ENCODE data around the gene SPAG17.

The SPAG17 gene

GRCh38 chr1:118185084-118185832 is at the start of gene SPAG17:
TSS of gene SPAG17 (minus strand) at chr1:118185228. CDS start at chr1:118185157, 71 bp downstream.
- peak; percentile 55 to 56 for DNase-seq (ENCODE audit: low read depth in 2 of 2)

GRCh38 chr1:118225471-118225870 is 40.4 kb upstream of the SPAG17 start:
- no peak for DNase-seq (ENCODE audit: low read depth in 2 of 2)

DNA sequence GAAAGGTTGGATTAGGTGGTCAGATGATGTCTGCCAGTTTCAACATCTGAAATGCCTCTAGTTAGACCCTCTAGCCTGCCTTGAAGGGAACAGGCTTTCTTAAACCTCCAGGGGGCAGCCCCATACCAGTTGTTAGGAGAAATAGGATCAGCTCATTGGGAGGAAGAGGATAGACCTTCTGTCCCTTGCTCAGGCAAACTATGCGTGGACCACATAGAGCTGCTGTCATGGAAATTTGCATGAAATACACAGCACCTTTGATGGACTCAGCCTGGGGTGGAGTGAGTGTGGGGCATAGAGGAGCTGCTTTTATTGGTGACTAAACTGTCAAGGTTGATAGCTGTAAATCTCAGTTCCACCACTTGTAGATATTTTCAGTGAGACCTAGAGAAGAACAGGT is 38.4 kb upstream of the SPAG17 start:
- DNase-seq (ENCODE audit: low read depth in 2 of 2): peak in 1 of 2 experiments; percentile 33

DNA sequence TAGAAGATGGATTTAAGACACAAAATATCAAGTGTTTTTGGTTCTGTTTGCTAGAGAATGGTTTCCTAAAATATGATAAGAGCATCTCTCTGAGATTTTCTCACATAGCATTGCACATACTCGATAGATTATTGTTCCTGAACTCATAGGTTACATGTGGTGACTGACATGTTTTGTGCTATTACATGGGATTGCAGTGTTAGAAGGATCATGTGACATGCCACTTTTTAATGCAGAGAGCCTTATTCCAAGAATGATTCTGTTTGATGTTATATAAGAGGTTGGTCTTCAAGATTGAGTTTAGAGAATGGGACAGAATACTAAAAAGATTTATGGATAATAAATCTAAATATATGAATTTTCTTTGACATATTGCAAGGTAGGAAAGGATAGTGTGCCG is 34.4 kb upstream of the SPAG17 start:
- DNase-seq (ENCODE audit: low read depth in 2 of 2): no peak

- no peak for DNase-seq (ENCODE audit: low read depth in 2 of 2)
Observed at GRCh38 chr1:118217141-118217838, 32.3 kb upstream of the SPAG17 start.

- no peak for DNase-seq (ENCODE audit: low read depth in 2 of 2)
Observed at GRCh38 chr1:118214866-118215265, 29.8 kb upstream of the SPAG17 start.

DNA sequence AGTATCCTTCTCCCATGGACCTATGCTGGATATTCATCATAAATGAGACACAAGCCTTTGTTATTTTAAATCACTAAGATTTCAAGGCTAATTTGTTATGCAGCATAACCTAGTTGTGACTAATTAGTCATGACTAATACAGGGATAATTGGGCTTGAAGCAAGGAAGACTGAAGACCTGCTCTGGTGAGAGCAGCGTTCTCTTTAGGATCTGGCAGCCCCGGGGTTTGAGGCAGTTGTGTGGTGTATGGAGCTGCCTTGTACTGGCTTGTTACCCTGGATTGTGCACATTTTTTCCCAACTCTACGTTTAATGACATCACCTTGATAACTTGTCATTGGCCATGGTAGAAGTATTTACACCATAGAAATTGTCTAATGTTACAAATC is 25.7 kb upstream of the SPAG17 start:
- no peak for DNase-seq (ENCODE audit: low read depth in 2 of 2)

- no peak for DNase-seq (ENCODE audit: low read depth in 2 of 2)
Observed at GRCh38 chr1:118210051-118210722, 25.2 kb upstream of the SPAG17 start.

DNA sequence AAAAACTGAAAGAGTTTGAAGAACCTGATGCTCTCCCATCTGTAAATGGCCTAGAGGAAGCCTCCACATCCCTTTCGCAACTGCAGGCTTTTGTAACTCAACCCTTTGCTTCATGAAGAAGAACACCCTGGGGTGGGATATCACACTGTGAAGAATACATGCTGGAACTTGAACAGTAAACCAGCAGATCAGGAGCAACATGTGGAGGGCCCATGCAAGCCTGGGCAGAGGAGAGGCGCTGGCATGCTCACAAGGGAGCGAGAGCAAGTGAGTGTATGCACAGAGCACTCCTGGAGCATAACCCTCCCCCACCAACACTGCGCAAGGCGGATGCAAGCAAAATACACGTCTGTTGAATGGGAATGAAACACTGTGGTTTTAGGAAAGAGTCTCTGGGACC is 24.6 kb upstream of the SPAG17 start:
- DNase-seq (ENCODE audit: low read depth in 2 of 2): no peak

DNA sequence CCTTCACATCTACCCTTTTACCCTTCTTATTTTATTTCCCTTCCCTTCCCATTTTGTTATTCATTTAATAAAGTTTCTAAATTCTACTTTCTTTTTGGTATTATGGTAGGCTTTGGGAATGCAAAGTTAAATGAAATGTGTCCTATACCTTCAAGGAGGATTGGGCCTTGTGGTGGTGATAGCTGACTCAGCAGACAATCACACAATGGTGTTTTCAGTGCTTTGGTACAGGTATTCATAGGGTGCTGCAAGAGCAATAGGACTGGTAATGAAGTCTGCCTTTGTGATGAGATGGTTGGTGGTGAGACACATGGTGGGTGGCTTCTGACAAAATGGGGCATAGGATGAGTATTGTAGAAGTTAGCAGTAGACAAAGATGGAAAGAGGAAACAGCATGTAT is 21.9 kb upstream of the SPAG17 start:
- DNase-seq (ENCODE audit: low read depth in 2 of 2): no peak

DNA sequence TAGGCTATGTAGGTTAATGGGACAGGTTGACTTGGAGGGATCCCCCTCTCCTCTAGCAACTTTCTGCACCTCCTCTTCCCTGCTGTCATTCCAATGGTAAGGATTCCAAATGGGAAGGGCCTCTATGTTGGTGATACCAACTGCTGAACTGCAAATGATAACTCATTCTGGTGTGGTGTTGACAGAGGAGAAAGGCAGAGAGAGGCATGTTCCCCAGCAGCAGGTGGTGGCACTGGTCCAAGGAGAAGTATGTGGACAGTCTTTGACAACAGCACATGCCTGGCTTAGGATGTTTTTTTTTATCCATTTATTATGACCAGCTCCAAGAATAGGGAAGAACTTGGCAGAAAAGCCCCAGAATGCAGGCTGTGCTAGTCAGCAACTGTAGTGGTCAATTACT is 19.6 kb upstream of the SPAG17 start:
- DNase-seq (ENCODE audit: low read depth in 2 of 2): no peak

- DNase-seq (ENCODE audit: low read depth in 2 of 2): no peak
Observed at GRCh38 chr1:118204105-118204504, 19.1 kb upstream of the SPAG17 start.

DNA sequence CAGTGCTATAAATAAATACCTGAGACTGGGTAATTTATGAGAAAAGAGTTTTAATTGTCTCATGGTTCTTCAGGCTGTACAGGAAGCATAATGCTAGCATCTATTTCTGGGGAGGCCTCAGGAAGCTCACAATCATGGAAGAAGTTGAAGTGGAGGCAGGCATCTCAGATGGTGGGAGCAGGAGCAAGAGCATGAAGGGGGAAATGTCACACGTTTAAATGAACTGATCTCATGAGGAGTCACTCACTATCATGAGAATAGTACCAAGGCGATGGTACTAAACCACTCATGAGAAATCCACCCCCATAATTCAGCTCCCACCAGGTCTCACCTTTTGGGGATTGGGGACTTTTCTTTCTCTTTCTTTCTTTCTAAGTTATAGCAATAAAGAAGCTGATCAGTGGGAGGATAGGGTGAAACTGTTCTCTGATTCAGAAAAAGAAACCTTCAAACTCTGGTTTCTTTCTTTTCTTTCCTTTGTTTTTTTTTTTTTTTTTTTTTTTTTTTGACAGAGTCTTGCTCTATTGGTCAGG is 17.1 kb upstream of the SPAG17 start:
- DNase-seq (ENCODE audit: low read depth in 2 of 2): no peak

- no peak for DNase-seq (ENCODE audit: low read depth in 2 of 2)
Observed at GRCh38 chr1:118201524-118201923, 16.5 kb upstream of the SPAG17 start.

- DNase-seq (ENCODE audit: low read depth in 2 of 2): no peak
Observed at GRCh38 chr1:118200836-118201235, 15.8 kb upstream of the SPAG17 start.

GRCh38 chr1:118190561-118190960 is 5.5 kb upstream of the SPAG17 start:
- DNase-seq (ENCODE audit: low read depth in 2 of 2): peak; percentile 39 to 44

DNA sequence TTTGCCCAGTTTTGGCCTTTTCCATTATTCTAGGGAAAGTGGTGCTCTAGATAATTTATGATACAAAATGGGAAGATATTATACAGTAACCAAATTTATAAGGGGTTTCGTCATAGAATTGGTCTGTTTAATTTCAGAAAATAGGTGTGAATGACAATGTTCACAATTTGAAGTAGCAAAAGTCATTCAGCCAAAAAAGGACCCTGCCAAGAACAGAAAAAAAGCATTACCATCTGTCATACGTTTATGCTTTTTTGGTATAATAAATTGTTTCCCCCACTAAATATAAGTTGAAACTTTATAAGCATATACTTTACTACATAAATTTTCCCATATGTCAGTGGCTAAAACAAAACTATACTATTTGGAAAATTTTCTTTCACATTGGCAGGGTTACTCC is 4.5 kb upstream of the SPAG17 start:
- no peak for DNase-seq (ENCODE audit: low read depth in 2 of 2)

DNA sequence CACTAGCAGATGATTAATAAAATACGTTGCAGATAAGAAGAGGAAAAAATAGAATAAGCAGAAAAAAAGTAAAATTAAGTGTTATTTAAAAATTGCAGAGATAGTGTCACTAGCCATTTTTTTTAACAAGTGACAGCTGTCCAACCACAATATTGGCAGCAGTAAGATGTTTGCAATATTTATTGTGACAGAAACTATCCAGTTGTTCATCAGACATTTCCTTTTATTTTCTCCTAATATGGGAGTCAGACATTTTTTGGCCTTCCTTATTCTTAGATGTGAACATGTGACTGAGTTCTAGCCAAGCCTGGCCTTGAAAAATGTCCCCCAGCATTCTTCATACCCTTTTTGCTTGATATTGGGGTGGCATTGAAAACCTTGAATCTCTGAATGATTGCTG is 3.4 kb upstream of the SPAG17 start:
- DNase-seq (ENCODE audit: low read depth in 2 of 2): no peak

- DNase-seq (ENCODE audit: low read depth in 2 of 2): no peak
Observed at GRCh38 chr1:118186026-118186425, 998 bp upstream of the SPAG17 start.

DNA sequence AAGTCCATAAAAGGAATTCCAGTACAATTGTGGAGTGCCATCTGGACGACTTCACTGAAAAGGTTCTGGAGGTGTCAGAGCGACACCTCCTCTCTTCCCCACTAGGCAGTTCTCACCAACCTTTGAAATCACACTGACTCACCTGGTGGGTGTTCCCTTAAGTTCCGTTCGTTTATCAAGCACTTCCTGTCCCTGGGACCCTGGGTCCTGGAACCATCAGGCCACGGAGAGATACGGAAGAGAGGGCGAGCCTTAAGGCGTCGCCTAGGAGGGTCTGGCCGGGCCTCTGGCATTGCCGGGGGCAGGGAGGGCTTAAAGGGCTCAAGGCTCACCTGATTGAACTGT is 317 bp downstream of the SPAG17 start:
- no peak for DNase-seq (ENCODE audit: low read depth in 2 of 2)

GRCh38 chr1:118183586-118183985 is 1.4 kb downstream of the SPAG17 start:
- DNase-seq (ENCODE audit: low read depth in 2 of 2): no peak

DNA sequence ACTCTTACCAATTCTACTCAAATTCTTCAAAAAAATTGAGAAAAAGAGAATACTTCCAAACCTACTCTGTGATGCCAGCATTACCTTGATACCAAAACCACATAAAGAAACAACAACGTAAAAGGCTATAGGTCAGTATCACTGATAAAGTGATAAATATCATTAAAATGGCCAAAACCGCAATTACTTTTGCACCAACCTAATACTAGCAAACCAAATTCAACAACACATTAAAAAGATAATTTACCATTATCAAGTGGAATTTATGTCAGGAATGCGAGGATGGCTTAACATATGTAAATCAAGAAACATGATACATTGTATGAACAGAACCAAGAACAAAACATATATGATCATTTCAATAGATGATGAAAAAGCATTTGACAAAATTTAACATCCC is 7.0 kb downstream of the SPAG17 start:
- DNase-seq (ENCODE audit: low read depth in 2 of 2): no peak

DNA sequence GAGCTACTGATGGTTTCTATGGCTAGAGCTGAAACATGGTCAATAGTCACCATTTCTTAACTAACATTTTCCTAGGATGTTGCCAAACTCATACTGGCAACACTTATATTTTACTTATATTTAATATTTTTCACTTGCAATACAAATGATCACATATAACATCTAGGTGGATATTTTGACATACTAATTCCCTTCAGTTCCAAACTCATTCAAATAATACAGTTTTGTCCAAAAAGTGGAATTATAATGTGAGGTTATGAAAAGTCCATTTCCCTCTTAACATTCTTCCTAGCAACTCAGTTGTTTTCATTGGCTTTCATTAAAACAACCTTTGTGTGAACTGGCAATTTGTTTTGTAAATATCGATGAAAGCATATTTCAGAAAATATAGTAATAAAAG is 16.0 kb downstream of the SPAG17 start:
- no peak for DNase-seq (ENCODE audit: low read depth in 2 of 2)
